IPS-18c (cell line): ENCODE measurements around the gene PYDC1.

ENCODE experiments used
- H3K4me3 ChIP-seq: 2 replicates; pipeline ENCODE4 v1.7.0; 2013; ENCODE audit warnings: low read depth, mild to moderate bottlenecking, low read length, moderate library complexity; ENCODE audit not compliant: insufficient read depth
- H3K9me3 ChIP-seq: one replicate; pipeline ENCODE4 v1.6.1; 2013; ENCODE audit warnings: mild to moderate bottlenecking, low read length, moderate library complexity; ENCODE audit not compliant: control insufficient read depth, insufficient read depth

The PYDC1 gene

GRCh38 chr16:31228206-31228605 lies 11.3 kb upstream of the PYDC1 start:
- H3K4me3 ChIP-seq, result no peak overlapping the region
- peaks cover 5% of the 10 kb centered on the region for H3K9me3 ChIP-seq

GRCh38 chr16:31225193-31225592 lies 8.3 kb upstream of the PYDC1 start:
- H3K4me3 ChIP-seq, result no peak overlapping the region
- no peaks in the 10 kb centered on the region for H3K9me3 ChIP-seq

- no peak overlapping the region for H3K4me3 ChIP-seq
- no peaks in the 10 kb centered on the region for H3K9me3 ChIP-seq
Measured at GRCh38 chr16:31224092-31224955, 7.4 kb upstream of the PYDC1 start.

- Histone ChIP-seq H3K9me3 (no peaks in the 10 kb centered on the region), H3K4me3 (no peak overlapping the region)
Measured at GRCh38 chr16:31223044-31223443, 6.1 kb upstream of the PYDC1 start.

- Histone ChIP-seq H3K4me3 (no peak overlapping the region), H3K9me3 (no peaks in the 10 kb centered on the region)
Measured at GRCh38 chr16:31221357-31222160, 4.6 kb upstream of the PYDC1 start.

- Histone ChIP-seq H3K9me3 (no peaks in the 10 kb centered on the region), H3K4me3 (no peak overlapping the region)
Measured at GRCh38 chr16:31219154-31219741, 2.3 kb upstream of the PYDC1 start.

GRCh38 chr16:31217136-31217530 lies 198 bp upstream of the PYDC1 start:
- Histone ChIP-seq H3K4me3 (peak overlapping the region; percentile 40; the same call in 1 of the 2 replicates), H3K9me3 (no peaks in the 10 kb centered on the region)

- Histone ChIP-seq H3K4me3 (peak overlapping the region; percentile 78), H3K9me3 (no peaks in the 10 kb centered on the region)
Measured at GRCh38 chr16:31215287-31216162, 1.4 kb downstream of the PYDC1 start.

- peak overlapping the region; percentile 78 for H3K4me3 ChIP-seq
Measured at GRCh38 chr16:31214708-31215286, 2.1 kb downstream of the PYDC1 start.

GRCh38 chr16:31213877-31214707 lies 2.8 kb downstream of the PYDC1 start, which contains the start of gene TRIM72:
Gene TRIM72, plus strand, starts transcription at chr16:31214119. Its CDS starts 620 bp downstream, at chr16:31214739.
- peak within 1 kb of the TSS; percentile 78 for H3K4me3 ChIP-seq

More at GRCh38 chr16:31214708-31215286, 2.1 kb downstream of the PYDC1 start:
- no peaks in the 10 kb centered on the region for H3K9me3 ChIP-seq

GRCh38 chr16:31213342-31213741 lies 3.6 kb downstream of the PYDC1 start:
- Histone ChIP-seq H3K9me3 (no peaks in the 10 kb centered on the region), H3K4me3 (no peak overlapping the region)

More at GRCh38 chr16:31213877-31214707, 2.8 kb downstream of the PYDC1 start, which contains the start of gene TRIM72:
- H3K9me3 ChIP-seq, result no peaks in the 10 kb centered on the region

GRCh38 chr16:31206776-31207175 lies 10.2 kb downstream of the PYDC1 start:
- no peaks in the 10 kb centered on the region for H3K9me3 ChIP-seq

GRCh38 chr16:31204871-31205666 lies 11.9 kb downstream of the PYDC1 start:
- no peaks in the 10 kb centered on the region for H3K9me3 ChIP-seq
- H3K4me3 ChIP-seq, result no peak overlapping the region

More at GRCh38 chr16:31206776-31207175, 10.2 kb downstream of the PYDC1 start:
- no peak overlapping the region for H3K4me3 ChIP-seq

GRCh38 chr16:31202414-31203375 lies 14.2 kb downstream of the PYDC1 start, which contains the start of gene PYCARD:
Gene PYCARD, minus strand, starts transcription at chr16:31202760. Its CDS starts 70 bp downstream, at chr16:31202690.
- Histone ChIP-seq H3K4me3 (peak within 1 kb of the TSS; percentile 64), H3K9me3 (no peaks in the 10 kb centered on the region)
